ENCODE measurements around the gene AADACL4.

- TF ChIP-seq CTCF (IDR thresholded peaks at IDR 0.05; ENCODE audit: low read depth, low read length), result no peak
- no peak for TF ChIP-seq EZH2phosphoT487 (IDR thresholded peaks at IDR 0.05; ENCODE audit: low read depth)
Measured at GRCh38 chr1:12601700-12602658, 41.9 kb upstream of the AADACL4 start.

Measured in OCI-LY3 (cell line).